Sigmoid colon (tissue), 7 donors: Measurements from ENCODE around the gene SMIM36. TPM values are rescaled to one million over a fixed set of nuclear protein-coding genes. Genes with fewer than 3 reads are reported as not detected.
A peak's percentile ranks its signal among the peaks of the same experiment; 100 is the strongest.

Experiments
- DNase-seq: peaks from one replicate; pipeline ENCODE4 v3.0.0-alpha.2; 2019
- H3K27ac ChIP-seq, 4 donors: fragments of 200-600 bp; sonication (generic); one replicate each; pipeline ENCODE4 v1.5.1; 2016 to 2019; ENCODE audit warnings: mild to moderate bottlenecking in 1 of 4
- H3K27me3 ChIP-seq, 3 donors: fragments of 200-600 bp; sonication (generic); one replicate each; pipeline ENCODE4 v1.5.1; 2019; ENCODE audit warnings: mild to moderate bottlenecking in 1 of 3
- H3K36me3 ChIP-seq, 4 donors: fragments of 200-600 bp; sonication (generic); one replicate each; pipeline ENCODE4 v1.5.1; 2016 to 2019
- H3K4me1 ChIP-seq, 4 donors: fragments of 200-600 bp; sonication (generic); one replicate each; pipeline ENCODE4 v1.5.1; 2017 to 2019
- H3K4me3 ChIP-seq, 4 donors: fragments of 200-600 bp; sonication (generic); one replicate each; pipeline ENCODE4 v1.5.1; 2017 to 2019; ENCODE audit warnings: mild to moderate bottlenecking in 2 of 4, moderate library complexity in 1 of 4
- H3K9me3 ChIP-seq, 4 donors: fragments of 200-600 bp in 3 of 4; sonication (generic) in 3 of 4; one replicate each; pipeline versions ENCODE4 v1.5.1 to v1.6.1; 2013 to 2019
- CTCF ChIP-seq, 4 experiments: fragments of 450-650 bp in 3 of 4; fragments of 200-600 bp in 1 of 4; IDR thresholded peaks; one replicate each; pipeline ENCODE4 v1.5.1; 2016 to 2019; ENCODE audit warnings: antibody characterized with exemption in 4 of 4, mild to moderate bottlenecking in 3 of 4, moderate library complexity in 2 of 4
- EP300 ChIP-seq, 4 donors: sonication (generic); formaldehyde crosslinking; IDR thresholded peaks; one replicate each; pipeline ENCODE4 v1.6.1; 2017; ENCODE audit warnings: antibody characterized with exemption in 4 of 4
- POLR2A ChIP-seq, 2 donors: fragments of 450-650 bp; IDR thresholded peaks; one replicate each; pipeline ENCODE4 v1.6.1; 2016; ENCODE audit warnings: antibody characterized with exemption in 2 of 2, mild to moderate bottlenecking in 2 of 2, moderate library complexity in 2 of 2
- POLR2AphosphoS5 ChIP-seq, 4 donors: sonication (generic); formaldehyde crosslinking; IDR thresholded peaks; one replicate each; pipeline ENCODE4 v1.6.1; 2017; ENCODE audit warnings: antibody characterized with exemption in 4 of 4
- WGBS, 2 donors: extraction: QIAGEN DNeasy Blood & Tissue Kit; methylation state at CpG; one replicate each; pipeline ENCODE4 v1.1.7; 2013; 5-methylcytosine and 5-hydroxymethylcytosine counted together
- intact Hi-C: fragments of 100-400 bp; cut with DNase I; formaldehyde crosslinking; loops from one replicate; pipeline ENCODE4 v1.15.1; 2023
- polyA plus RNA-seq, 3 donors: library from polyadenylated mRNA; stranded (reverse); fragments of 200-250 nt; gene quantifications; one replicate each; pipeline ENCODE4 v1.2.3, GENCODE V29; 2013
- total RNA-seq, 4 donors: library from RNA; depleted of rRNA; stranded (reverse); fragments of >200 nt; gene quantifications; one replicate each; pipeline ENCODE4 v1.1.0, GENCODE V29; 2016
- donor health status: healthy with polysubstance abuse.
- donor health status: Bipolar disorder and iron deficiency.
- donor health status: healthy.

SMIM36 gene
- total and polyA plus RNA-seq, 7 donors = not detected

DNA sequence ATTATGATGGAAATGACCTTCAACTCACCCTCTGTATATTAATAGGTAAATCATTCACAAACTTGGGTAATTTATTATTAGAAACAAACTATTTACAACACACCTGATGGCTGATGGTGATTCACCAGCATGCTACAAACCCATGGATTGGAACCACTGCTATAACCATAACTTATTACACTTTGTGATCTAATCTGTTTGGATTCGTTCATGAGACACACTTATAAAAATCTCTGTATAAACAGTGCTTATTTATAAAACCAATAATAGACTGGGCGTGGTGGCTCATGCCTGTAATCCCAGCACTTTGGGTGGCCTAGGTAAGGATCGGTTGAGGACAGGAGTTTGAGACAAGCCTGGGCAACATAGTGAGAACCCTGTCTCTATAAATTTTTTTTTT lies 16.0 kb downstream of the SMIM36 start:
- no peaks in the 10 kb centered on the region for H3K36me3 ChIP-seq
- H3K9me3 ChIP-seq = no peaks in the 10 kb centered on the region
- H3K4me3 ChIP-seq = no peak overlapping the region
- TF ChIP-seq CTCF (IDR thresholded peaks at IDR 0.05) = no peak
- no peak for TF ChIP-seq POLR2A (IDR thresholded peaks at IDR 0.05)
- peak in 3 of 4 donors; percentile 26 to 61 (median 45) for TF ChIP-seq EP300 (IDR thresholded peaks at IDR 0.05)
- TF ChIP-seq POLR2AphosphoS5 (IDR thresholded peaks at IDR 0.05) = peak; percentile 27 to 39 (median 32)
- no peaks in the 10 kb centered on the region for H3K27me3 ChIP-seq
- DNase-seq = no peak
- intact Hi-C loops = loop anchor here (5.0 kb wide), 3 partner anchors 43 to 78 kb away; no protein-coding TSS in a partner anchor
- no peak overlapping the region for H3K27ac ChIP-seq
- H3K4me1 ChIP-seq = peaks cover 0 to 11% (median 2%) of the 10 kb centered on the region in 4 donors
- 19 to 57% methylated on average over 3 of the region's 3 CpGs for WGBS, 2 donors

GRCh38 chr17:55492781-55493341 lies 18.4 kb downstream of the SMIM36 start:
- intact Hi-C loops = no loop called here
- Histone ChIP-seq H3K4me1 (peaks cover 0 to 15% (median 5%) of the 10 kb centered on the region in 4 donors), H3K36me3 (no peaks in the 10 kb centered on the region), H3K9me3 (no peaks in the 10 kb centered on the region), H3K27me3 (no peaks in the 10 kb centered on the region), H3K27ac (no peak overlapping the region), H3K4me3 (no peak overlapping the region)
- no peak for DNase-seq
- WGBS, 2 donors = 80 to 86% methylated on average over 7 of the region's 7 CpGs
- TF ChIP-seq POLR2AphosphoS5 (IDR thresholded peaks at IDR 0.05) (no peak), CTCF (IDR thresholded peaks at IDR 0.05) (no peak), EP300 (IDR thresholded peaks at IDR 0.05) (no peak), POLR2A (IDR thresholded peaks at IDR 0.05) (no peak)

- Histone ChIP-seq H3K4me3 (no peak overlapping the region), H3K27ac (no peak overlapping the region), H3K36me3 (no peaks in the 10 kb centered on the region), H3K4me1 (peaks cover 0 to 14% (median 11%) of the 10 kb centered on the region in 4 donors), H3K9me3 (no peaks in the 10 kb centered on the region), H3K27me3 (no peaks in the 10 kb centered on the region)
- intact Hi-C loops = no loop called here
- TF ChIP-seq POLR2A (IDR thresholded peaks at IDR 0.05) (no peak), CTCF (IDR thresholded peaks at IDR 0.05) (no peak), EP300 (IDR thresholded peaks at IDR 0.05) (no peak), POLR2AphosphoS5 (IDR thresholded peaks at IDR 0.05) (no peak)
- WGBS, 2 donors = 87 to 88% methylated on average over 4 of the region's 4 CpGs
- no peak for DNase-seq
These were observed 20.9 kb downstream of the SMIM36 start for GRCh38 chr17:55490376-55490775.

DNA sequence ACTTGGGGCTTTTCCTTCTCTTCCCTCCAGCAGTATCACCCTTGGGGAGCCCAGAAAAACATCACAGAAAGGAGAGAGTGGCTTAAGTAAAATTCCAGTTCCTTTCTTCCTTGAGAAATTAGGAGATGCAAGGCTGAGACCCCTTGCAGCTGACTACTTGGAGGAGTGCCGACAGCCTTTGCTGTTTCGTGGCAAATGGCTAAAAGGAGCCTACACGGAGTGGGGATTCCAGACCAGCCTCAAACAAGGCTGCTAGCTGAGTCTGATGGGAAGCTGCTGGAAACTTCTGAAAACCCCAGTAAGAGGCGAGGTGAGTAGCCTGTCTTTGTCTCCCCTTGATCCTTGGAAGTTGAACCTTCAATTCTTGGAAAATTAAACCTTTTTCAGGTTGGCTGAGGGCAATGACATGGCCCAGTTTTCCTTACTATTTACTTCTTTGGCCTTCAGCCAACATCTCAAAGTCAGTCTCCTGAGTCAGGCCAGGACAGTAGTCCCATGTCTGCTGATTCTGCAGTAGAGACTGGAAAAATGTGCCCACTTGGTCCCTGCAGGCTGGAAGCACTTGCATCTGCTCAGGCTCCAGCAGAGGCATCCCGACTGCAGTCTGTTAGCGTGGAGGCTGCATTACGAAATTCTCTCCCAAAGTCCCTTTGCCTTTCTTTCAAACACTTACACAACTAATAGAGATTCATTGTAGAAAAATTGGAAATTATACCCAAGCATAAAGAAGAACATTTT lies 23.4 kb downstream of the SMIM36 start:
- Histone ChIP-seq H3K4me1 (peaks cover 0 to 12% (median 9%) of the 10 kb centered on the region in 4 donors), H3K27ac (peak overlapping the region in 2 of 4 donors; percentile 5 to 52), H3K9me3 (no peaks in the 10 kb centered on the region), H3K4me3 (no peak overlapping the region), H3K27me3 (no peaks in the 10 kb centered on the region), H3K36me3 (no peaks in the 10 kb centered on the region)
- no peak for DNase-seq
- WGBS, 2 donors = 77 to 85% methylated on average over 7 of the region's 7 CpGs
- intact Hi-C loops = no loop called here
- TF ChIP-seq CTCF (IDR thresholded peaks at IDR 0.05) (no peak), POLR2AphosphoS5 (IDR thresholded peaks at IDR 0.05) (no peak), EP300 (IDR thresholded peaks at IDR 0.05) (no peak), POLR2A (IDR thresholded peaks at IDR 0.05) (no peak)
